ENCODE measurements around the gene SLC3A2. TPM values are rescaled to one million over a fixed set of nuclear protein-coding genes. Genes with fewer than 3 reads are reported as not detected.

The SLC3A2 gene
- total RNA-seq, 1 donor from 2014 or later: 441 TPM

DNA sequence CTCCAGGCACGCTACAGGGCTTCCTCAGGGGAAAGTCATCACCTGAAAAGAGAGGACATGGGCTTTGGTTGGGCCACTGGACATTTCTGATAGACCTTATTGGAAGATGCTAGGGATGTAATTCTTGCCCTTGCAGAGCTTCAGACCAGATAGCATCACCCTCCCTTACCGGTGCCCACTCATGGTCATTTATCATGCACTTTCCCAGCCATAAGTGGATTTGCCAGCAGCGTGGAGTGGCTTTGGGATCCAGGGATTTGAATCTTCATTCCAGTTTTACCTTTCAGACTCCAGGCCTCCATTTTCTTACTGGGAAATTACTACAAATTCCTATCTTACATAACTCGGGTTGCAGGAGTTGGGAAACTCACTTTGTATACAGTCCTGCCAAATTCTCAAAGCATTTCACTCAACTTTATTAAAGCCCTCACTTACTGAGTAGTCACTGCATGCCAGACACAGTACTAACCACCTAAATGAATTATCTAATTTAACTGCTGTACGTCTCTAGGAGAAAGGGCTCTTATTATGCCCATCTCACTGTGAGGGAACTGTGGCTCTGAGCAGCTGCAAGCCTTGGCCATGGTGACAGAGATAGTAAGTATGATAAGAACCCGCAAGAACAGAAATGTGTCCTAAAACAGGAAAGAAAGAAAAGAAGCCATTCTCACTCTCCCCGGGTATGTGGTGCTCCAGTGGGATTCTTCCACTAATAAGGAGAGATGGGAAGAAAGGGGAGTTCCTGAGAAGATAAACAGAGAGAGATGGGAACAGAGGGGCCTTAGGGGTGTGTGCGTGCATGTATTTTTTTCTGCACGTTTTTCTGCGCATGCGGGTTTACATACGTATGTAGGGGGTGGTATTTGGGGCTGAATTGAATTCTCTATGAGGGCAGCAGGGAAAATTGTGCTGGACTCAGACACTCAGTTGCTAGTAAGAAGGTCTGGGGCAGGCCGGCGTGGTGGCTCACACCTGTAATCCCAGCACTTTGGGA, 30.7 kb downstream of the SLC3A2 start:
- Histone ChIP-seq H3K27me3 (ENCODE audit: control insufficient read depth, insufficient read depth, low read length) (peaks cover 12% of the 10 kb centered on the region), H3K4me3 (ENCODE audit: low read depth, low read length) (no peak overlapping the region), H3K36me3 (ENCODE audit: control insufficient read depth, insufficient read depth, low read length) (no peaks in the 10 kb centered on the region)
- no peak for DNase-seq (ENCODE audit: low read depth)
- TF ChIP-seq, protein P1, sequence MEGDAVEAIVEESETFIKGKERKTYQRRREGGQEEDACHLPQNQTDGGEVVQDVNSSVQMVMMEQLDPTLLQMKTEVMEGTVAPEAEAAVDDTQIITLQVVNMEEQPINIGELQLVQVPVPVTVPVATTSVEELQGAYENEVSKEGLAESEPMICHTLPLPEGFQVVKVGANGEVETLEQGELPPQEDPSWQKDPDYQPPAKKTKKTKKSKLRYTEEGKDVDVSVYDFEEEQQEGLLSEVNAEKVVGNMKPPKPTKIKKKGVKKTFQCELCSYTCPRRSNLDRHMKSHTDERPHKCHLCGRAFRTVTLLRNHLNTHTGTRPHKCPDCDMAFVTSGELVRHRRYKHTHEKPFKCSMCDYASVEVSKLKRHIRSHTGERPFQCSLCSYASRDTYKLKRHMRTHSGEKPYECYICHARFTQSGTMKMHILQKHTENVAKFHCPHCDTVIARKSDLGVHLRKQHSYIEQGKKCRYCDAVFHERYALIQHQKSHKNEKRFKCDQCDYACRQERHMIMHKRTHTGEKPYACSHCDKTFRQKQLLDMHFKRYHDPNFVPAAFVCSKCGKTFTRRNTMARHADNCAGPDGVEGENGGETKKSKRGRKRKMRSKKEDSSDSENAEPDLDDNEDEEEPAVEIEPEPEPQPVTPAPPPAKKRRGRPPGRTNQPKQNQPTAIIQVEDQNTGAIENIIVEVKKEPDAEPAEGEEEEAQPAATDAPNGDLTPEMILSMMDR (IDR thresholded peaks at IDR 0.05; ENCODE audit: insufficient read depth, low read length, poor library complexity, severe bottlenecking): no peak

- Histone ChIP-seq H3K36me3 (ENCODE audit: control insufficient read depth, insufficient read depth, low read length) (no peaks in the 10 kb centered on the region), H3K4me3 (ENCODE audit: low read depth, low read length) (no peak overlapping the region), H3K27me3 (ENCODE audit: control insufficient read depth, insufficient read depth, low read length) (peaks cover 6% of the 10 kb centered on the region)
- TF ChIP-seq, protein P1 (IDR thresholded peaks at IDR 0.05; ENCODE audit: insufficient read depth, low read length, poor library complexity, severe bottlenecking): no peak
- no peak for DNase-seq (ENCODE audit: low read depth)
Measured at GRCh38 chr11:62912268-62912667, 31.6 kb downstream of the SLC3A2 start.

- TF ChIP-seq, protein P1 (IDR thresholded peaks at IDR 0.05; ENCODE audit: insufficient read depth, low read length, poor library complexity, severe bottlenecking): no peak
- Histone ChIP-seq H3K27me3 (ENCODE audit: control insufficient read depth, insufficient read depth, low read length) (peaks cover 8% of the 10 kb centered on the region), H3K36me3 (ENCODE audit: control insufficient read depth, insufficient read depth, low read length) (no peaks in the 10 kb centered on the region), H3K4me3 (ENCODE audit: low read depth, low read length) (no peak overlapping the region)
- no peak for DNase-seq (ENCODE audit: low read depth)
Measured at GRCh38 chr11:62914416-62914815, 33.7 kb downstream of the SLC3A2 start.

GRCh38 chr11:62917906-62918502, 37.3 kb downstream of the SLC3A2 start:
- Histone ChIP-seq H3K27me3 (ENCODE audit: control insufficient read depth, insufficient read depth, low read length) (peaks cover 33% of the 10 kb centered on the region), H3K36me3 (ENCODE audit: control insufficient read depth, insufficient read depth, low read length) (no peaks in the 10 kb centered on the region), H3K4me3 (ENCODE audit: low read depth, low read length) (no peak overlapping the region)
- TF ChIP-seq, protein P1 (IDR thresholded peaks at IDR 0.05; ENCODE audit: insufficient read depth, low read length, poor library complexity, severe bottlenecking): no peak
- no peak for DNase-seq (ENCODE audit: low read depth)

- Histone ChIP-seq H3K36me3 (ENCODE audit: control insufficient read depth, insufficient read depth, low read length) (no peaks in the 10 kb centered on the region), H3K27me3 (ENCODE audit: control insufficient read depth, insufficient read depth, low read length) (peaks cover 38% of the 10 kb centered on the region), H3K4me3 (ENCODE audit: low read depth, low read length) (no peak overlapping the region)
- no peak for DNase-seq (ENCODE audit: low read depth)
- TF ChIP-seq, protein P1 (IDR thresholded peaks at IDR 0.05; ENCODE audit: insufficient read depth, low read length, poor library complexity, severe bottlenecking): no peak
Measured at GRCh38 chr11:62918531-62918930, 37.8 kb downstream of the SLC3A2 start.
